Stimulated activated CD8-positive, alpha-beta memory T cell treated with anti-CD3 and anti-CD28 coated beads, Interleukin-7, amount 100 ng/mL, for 48 hours (primary cell): ENCODE data around the gene SMYD3.

Source experiments
- DNase-seq, 2 donors: peaks; one replicate each; pipeline ENCODE4 v3.0.0-alpha.2; 2020; ENCODE audit warnings: low read depth in 1 of 2; ENCODE audit errors: extremely low read depth in 1 of 2

SMYD3 gene

DNA sequence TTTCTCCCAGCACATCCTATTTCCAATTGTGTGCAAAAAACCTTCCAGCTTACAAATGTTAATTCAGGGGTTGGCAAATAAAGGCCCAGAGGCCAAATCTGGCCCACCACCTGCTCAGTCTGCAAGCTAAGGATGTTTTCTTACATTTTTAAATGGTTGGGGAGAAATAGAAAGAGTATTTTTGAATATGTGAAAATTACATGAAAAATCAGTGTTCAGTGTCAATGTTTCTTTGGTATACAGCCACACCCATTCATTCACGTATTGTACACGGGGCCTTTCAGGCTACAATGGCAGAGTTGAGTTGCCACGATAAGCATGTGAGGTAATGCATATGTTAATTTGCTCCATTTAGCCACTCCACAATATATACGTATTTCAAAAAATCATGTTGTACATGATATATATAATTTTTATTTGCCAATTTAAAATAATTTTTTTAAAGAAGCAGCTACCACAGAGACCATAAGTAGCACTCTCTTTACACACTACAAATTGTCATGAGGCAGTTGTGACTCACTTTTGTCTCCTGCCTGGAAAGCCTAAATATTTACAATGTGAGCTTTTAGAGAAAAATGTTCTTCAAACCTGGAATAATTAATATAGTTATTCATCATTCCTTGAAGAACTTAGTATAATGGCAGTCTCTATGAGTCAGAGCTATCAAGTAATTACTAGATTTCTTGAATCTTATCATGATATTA lies 189.6 kb downstream of the SMYD3 start:
- no peak for DNase-seq

GRCh38 chr1:246311461-246311860 lies 195.6 kb downstream of the SMYD3 start:
- DNase-seq, result no peak

DNA sequence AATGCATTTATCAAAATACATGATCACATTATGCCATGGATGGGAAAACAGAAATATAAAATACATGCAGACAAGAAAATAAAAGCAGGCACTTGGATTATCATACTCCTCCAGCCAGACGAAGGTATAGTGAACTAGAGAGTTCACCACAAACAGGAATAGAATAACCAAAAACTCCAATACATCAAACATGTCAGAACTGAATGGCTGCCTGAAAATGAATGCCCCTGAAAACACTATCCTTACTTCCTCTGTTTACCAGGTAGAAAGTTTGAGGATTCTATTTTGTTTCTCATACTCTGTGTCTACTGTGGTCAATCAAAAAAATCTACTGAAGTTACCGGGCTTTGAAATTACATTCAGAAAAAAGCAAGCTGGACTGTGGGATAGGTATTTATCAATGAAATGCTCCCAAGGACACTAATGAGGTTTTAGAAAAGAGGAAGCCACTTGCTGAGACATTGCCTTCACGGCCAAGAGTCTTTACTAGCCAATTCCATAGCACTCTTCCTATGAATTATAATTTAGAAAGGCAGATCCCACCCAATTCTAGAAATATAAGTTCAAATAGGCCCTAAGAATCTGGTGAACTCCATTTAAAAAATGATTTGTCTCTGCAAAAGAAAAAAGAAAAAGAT lies 197.7 kb downstream of the SMYD3 start:
- DNase-seq, result no peak

DNA sequence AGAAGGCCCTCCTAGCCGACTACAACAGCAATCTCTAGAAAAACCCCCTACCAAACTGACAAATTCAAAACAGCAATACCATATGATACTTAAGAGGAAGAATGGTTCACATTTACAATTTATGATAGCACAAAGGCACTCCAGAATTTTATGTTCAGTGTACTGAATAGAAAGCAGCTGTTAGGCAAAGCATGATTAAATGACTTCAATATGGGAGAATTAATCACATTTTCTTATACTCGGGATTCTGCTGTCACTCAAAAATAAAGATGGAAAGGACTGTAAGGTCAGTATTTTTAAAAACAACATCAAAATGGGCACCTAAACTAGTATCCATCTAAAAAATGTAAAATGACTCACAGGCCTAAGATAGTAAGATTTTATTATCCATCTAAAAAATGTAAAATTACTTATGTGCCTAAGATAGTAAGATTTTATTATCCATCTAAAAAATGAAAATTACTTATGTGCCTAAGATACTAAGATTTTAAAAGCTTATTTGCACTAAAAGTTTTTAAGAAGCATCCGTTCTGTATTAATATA lies 198.5 kb downstream of the SMYD3 start:
- no peak for DNase-seq

- DNase-seq, result no peak
These were observed 200.6 kb downstream of the SMYD3 start for GRCh38 chr1:246306415-246307037.

DNA sequence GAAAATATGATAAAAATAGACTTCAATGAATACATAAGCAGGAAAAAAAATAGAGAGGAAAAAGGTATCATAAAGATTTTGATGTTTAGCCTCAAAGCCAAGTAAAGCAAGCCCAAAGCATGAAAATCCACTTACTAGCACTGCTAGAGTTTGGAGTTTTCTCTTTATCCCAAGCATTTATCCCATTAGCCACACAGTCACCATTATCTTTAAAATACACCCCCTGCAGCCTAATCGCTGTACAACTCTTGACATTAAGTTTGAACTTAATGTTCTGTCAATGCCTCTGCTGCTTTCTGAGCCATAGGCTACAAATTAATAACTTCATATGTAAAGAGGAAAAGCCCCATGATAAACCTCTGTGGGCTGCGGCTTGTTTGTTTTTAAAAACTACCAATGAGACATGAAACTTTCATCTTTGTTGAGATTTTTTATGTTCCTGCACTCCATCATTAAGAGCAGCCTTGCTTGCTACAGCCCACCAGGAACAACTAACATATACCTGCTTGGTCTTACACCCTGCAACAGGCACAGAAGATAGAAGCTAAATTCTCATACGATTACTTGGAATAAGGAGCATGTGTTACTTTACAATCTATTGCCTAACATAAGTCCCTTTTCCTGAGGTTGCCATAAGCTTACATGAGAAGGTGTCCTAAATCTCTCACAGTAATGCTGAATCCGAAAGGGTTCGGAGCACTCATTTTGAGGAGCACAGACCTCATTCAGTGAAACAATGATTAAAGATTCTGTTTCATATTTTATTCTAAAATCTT lies 202.4 kb downstream of the SMYD3 start:
- DNase-seq, result no peak

GRCh38 chr1:246302711-246303317 lies 204.3 kb downstream of the SMYD3 start:
- no peak for DNase-seq

GRCh38 chr1:246302251-246302625 lies 204.8 kb downstream of the SMYD3 start:
- no peak for DNase-seq

DNA sequence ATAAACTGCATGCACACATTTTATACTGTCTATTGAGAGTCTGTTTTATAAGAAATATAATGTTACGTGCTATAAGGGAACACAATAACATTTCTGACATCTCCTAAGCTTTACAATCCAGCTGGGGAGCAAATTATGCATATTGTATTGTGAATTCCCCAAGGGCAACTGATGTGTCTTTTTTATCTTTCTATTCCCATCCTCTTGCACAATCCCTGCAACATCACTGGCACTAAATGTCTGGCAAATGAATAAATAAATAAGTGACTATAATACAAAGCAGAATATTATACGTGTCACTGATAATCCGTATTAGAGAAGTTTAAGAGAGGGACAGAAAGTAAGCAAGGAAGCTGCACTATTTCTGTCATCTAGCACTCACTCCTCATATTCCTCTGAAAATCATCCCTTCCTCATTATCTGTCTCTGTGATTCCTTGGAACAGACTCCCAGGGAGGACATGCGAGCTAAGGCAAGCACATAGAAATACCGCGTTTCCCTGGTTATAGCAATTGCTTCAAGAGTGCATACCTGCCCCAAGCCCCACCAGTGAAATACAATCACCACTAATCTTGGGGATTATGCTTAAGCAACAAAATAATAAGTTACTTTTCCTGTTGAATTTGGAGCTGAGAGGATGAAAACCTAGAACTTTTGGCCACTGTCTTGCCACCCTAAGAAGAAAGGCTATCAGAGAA lies 205.4 kb downstream of the SMYD3 start:
- DNase-seq, result no peak

DNA sequence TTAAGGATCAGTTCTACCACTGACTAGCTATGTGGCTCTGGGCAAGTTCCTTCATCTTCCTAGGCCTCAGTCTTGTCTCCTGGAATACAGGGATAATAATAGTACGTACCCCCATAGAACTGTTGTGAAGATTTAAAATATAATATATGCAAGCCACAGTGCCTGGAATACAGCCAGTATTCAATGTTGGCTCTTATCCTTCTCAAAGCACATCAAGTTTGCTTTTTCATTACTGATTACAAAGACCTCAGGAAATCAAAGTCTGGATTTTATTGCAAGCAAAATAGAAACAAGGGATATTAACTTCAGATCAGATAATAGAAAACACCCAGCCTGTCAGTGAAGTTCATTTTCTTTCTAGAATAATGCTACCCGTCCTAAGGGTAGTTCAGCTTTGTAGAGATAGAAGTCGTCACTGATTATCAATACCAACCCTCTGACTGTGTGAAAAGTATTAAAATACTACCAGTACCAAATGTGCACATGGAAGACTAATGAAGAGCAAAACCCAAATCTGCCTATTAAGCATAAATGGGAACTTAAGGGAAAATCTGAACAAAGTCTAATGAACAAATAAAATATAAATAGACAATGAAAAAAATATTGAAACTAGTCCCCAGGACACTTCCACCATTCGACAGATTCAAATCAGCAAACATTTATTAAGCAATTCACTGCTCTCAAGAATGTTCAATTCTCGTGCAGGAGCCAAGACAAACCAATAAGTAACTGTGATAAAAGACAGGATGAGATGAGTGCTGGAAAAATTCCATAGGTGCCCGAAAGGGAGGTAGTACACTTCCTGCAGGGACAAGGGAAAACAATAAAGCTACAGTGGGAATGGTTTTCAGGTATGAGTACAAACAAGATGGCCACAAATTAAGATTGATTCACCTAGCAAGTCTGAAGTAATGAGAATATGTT lies 206.2 kb downstream of the SMYD3 start:
- no peak for DNase-seq

DNA sequence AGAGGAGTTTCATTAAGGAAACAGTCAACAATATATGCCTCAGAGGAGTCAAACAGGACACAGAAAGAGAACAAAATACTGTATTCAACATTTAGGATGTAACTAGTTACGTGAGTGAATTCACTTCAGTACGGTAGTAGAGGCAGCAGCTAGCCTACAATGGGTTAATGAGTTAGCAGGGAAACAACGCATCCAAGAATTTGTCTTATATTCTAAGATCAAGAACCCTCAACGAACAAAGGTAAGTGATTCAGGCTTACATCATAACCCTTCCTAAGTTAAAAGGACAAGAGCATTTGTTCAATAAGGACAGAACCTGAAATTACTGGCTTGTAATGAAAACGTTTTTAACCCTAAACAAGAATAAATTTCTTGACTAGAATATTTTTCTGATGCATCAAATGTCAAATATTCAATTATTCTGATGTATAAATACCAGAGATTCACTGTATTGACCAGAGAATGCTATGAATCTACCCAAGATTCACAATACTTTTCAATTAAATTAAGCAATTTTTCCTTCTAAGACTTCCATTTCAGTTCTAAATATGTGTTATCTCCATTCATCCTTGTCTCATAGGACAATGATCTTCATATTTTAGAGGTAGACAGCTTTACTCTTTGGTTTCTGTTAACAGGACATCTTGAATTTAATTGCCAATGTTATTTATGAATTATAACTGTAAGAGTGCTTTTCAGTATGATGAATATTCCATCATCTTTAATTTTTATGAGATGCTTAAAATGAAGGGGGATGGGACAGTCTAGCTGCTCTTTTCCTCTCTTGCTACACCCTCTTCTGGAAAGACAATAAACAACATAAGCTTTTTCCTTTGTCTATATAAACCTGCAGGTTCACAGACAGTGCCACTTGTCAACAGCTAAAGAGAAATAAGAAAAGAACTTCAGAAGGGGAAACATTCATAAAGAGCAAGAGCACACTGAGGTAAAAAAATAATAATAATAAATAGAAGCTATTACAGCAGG lies 209.5 kb downstream of the SMYD3 start:
- no peak for DNase-seq

DNA sequence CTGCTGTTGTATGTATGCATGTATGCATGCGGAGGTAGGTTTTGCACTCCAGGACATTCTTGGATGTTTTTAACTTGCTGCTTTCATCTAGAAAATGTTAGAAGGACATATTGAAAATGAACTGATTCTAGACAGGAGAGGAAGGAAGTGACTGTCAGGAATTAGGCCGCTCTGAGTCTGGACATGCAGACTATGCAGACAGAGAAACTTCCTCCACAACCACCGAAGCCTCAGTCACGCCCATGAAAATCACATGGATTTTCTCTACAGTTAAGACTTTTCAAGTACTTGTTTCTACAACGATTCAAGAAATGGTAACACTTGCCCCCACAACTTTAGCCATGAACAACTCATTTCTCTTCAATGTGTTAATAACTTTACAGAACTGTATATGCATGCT lies 211.1 kb downstream of the SMYD3 start:
- no peak for DNase-seq

- DNase-seq, result no peak
These were observed 211.7 kb downstream of the SMYD3 start for GRCh38 chr1:246295340-246295739.

DNA sequence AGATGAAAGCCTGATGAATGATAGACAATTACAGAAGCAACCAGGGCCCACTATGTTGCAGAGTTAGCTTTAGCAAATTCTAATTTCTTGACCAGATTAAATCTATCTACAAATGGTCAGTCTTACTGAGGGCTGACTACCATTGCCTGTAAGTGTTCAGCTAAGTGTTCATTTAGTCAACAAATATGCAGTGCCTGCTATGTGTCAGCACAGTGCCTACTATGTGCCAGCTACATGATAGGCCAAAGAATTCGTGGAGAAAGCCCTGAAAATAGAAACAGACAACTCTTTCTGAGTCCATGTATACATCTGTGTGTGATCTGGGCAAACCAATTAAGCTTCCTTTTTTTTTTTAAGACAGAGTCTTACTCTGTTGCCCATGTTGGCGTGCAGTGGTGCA lies 212.8 kb downstream of the SMYD3 start:
- no peak for DNase-seq

DNA sequence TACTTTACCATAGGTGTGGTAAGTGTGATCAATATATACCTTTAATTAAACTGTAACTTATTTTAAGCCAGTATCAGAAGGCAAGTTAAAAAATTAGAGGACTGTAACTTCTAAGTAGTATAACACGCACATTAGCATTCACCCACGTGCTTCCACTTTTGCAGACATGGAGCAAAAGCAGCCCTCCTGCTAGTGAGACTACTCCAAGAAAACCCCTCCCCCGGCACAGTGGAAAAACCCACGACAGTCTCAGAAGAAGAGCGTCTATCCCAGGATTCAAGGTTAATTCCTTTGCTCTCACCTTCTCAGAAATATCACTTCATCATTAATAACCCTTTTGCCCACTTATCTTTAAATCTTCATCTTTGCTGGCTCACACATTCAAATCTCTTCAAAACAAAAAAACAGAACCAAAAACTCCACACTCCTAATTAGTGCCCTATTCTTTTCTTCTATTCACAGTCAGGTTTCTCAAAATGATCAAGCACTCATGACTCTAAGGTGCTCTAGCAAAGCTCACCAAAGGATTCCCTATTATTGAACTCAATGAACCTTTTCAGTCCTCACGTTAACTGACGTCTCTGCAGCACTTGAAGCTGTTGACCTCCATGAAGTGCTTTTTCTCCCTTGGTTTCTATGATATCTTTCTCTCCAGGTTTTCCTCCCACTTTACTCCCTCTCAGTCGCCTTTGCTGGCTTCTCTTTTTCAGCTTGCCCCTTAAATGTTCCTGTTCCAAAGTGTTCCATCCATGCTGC lies 213.5 kb downstream of the SMYD3 start:
- DNase-seq, result no peak

DNA sequence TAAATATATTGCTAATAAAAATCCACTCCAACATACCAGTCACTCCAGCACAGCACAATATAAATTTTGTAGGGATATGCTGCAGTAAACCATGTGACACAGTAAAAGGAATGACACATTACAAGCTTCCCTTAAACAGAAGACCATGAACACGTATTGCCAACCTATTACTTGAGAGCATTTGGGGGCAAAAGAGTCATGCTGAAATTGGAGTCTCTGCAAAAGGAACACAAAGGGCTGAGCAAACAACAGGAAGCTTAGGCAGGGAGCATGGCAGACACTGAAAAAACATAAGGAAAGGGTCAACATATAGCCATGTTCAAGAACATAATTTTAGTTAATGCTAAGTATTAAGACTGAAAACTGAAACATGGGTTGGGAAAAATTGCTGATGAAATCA lies 214.5 kb downstream of the SMYD3 start:
- DNase-seq, result no peak

- no peak for DNase-seq
These were observed 216.0 kb downstream of the SMYD3 start for GRCh38 chr1:246291127-246291526.
